AML-193 (cell line): ENCODE measurements around the gene RPS24.
"Not testable (repeated sequence)": the region's sequence is repeated elsewhere in the genome, so short reads cannot be mapped to it uniquely, and the experiment has no call there.

Experiments used
- DNase-seq, 2 experiments: peaks; one replicate each; lab custom pipeline; 2025; lab: John Stamatoyannopoulos, UW

Gene RPS24

DNA sequence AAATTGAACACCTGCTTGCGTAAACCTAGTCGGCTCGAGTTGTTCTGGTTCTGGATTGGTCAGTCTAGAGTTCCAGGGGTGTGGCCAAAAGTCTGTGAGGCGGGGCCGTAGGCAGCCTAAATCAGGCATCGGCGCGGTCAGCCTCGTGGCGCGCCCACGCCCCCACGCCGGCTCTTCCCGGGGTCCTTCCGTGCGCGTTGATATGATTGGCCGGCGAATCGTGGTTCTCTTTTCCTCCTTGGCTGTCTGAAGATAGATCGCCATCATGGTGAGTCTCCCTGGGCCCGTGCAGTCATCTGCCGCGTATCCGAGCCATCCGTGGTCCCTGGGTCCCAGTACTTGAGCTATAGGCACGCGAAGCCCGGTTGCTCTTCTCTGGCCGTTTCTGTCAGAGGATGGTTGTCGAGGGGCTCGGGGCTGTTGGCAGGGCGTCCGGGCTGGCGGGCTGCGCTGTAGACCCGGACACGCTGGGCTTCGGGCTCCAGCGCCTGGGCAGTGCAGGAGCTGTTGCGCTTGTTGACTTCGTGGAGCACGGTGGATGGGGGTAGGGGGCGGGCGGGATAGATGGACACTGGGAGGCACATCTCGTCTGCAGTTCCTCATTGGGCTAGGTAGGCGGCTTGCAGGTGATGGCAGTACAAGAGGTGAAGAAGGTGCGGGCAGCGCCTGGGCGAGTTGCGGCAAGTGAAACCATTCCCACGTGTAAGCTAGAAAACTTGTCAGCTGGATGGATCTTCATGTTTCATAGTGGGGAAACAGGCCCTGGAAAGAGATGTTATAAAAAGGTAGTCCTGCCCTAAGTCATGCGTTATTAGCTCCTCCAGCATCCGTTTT is at the start of gene RPS24:
TSS of gene RPS24 (plus strand) at position 227 of the 834 bp plus-strand sequence. CDS start at position 266, 39 bp downstream.
- DNase-seq: peak; percentile 93 to 96

- no peak for DNase-seq
These were observed 48.7 kb upstream of the RPS24 start for GRCh38 chr10:77984986-77985385.

- no peak for DNase-seq
These were observed 45.9 kb upstream of the RPS24 start for GRCh38 chr10:77987671-77988255.

DNA sequence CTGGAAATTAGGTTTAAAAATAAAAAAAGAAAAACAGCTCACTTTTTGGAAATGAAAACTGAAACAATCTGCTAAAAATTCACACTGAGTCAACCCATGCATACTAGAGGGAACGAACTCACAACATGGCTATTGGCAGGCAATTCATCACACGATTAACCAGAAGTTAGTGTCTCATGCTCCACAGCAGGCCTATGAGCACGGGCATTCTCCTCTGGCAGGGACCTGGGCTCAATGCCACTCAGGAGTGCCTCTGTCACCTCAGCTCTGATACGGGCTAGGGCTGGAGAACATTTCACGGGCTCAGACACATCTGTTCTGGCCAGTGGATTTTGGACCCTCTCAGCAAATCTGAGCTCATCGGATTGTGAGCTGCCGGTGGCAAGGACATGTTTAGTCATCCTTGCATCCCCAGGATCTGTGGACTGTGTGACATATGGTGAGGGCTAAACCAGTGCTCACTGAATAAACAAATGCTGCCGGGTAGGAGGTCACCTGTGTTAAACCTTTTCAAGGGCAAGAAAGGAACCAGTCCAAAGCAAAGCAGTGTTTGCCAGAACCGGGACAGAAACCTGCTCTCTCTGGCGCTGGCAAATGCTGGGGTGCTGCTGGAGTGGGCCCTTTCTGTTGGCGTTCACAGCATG is 44.5 kb upstream of the RPS24 start:
- no peak for DNase-seq

GRCh38 chr10:77993620-77994019 is 40.0 kb upstream of the RPS24 start:
- no peak for DNase-seq

DNA sequence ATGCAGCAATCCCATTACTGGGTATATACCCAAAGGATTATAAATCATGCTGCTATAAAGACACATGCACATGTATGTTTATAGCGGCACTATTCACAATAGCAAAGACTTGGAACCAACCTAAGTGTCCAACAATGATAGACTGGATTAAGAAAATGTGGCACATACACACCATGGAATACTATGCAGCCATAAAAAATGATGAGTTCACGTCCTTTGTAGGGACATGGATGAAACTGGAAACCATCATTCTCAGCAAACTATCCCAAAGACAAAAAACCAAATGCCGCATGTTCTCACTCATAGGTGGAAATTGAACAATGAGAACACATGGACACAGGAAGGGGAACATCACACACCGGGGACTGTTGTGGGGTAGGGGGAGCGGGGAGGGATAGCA is 34.9 kb upstream of the RPS24 start:
- not testable (repeated sequence) for DNase-seq

- DNase-seq: no peak
These were observed 33.5 kb upstream of the RPS24 start for GRCh38 chr10:78000206-78000605.

- no peak for DNase-seq
These were observed 32.6 kb upstream of the RPS24 start for GRCh38 chr10:78000956-78001472.

GRCh38 chr10:78002541-78003288 is 30.9 kb upstream of the RPS24 start:
- DNase-seq: no peak

GRCh38 chr10:78004215-78005026 is 29.2 kb upstream of the RPS24 start:
- DNase-seq: no peak

GRCh38 chr10:78007172-78007571 is 26.5 kb upstream of the RPS24 start:
- no peak for DNase-seq

- DNase-seq: no peak
These were observed 24.0 kb upstream of the RPS24 start for GRCh38 chr10:78009662-78010061.

DNA sequence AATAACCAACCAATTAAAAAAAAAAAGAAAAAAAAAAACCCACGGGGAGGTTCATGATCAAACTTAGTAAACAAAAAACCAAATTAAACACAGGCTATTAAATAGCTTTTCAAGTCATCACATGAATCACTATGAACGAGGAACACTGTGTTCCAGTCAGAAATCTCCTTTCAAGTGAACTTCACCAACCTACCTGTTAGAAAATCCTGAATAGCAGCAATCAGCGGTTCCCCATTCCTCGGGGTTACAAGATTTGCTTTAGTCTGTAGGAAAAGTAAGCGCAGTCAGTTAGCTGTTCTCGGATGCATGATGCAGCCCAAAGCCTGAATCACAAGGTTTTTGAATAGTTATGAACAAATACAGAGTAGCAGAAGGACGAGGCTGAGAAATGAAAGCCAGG is 23.4 kb upstream of the RPS24 start:
- DNase-seq: no peak

GRCh38 chr10:78011065-78011464 is 22.6 kb upstream of the RPS24 start:
- DNase-seq: no peak

- no peak for DNase-seq
These were observed 20.1 kb upstream of the RPS24 start for GRCh38 chr10:78013564-78013963.

DNA sequence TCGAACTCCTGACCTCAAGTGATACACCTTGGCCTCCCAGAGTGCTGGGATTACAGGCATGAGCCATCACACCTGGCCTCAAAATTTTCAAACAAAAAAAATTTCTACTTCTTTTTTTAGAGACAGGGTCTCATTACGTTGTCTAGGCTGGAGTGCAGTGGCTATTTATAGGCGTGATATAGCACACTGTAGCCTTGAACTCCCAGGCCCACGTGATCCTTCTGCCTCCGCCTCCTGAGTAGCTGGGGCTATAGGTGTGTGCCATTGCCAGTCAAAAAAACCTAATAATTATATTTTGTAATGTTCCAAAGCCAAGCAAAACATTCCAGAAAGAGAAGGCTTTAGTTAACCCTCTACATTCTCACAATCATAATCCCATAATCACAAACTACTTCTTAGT is 18.1 kb upstream of the RPS24 start:
- DNase-seq: no peak

DNA sequence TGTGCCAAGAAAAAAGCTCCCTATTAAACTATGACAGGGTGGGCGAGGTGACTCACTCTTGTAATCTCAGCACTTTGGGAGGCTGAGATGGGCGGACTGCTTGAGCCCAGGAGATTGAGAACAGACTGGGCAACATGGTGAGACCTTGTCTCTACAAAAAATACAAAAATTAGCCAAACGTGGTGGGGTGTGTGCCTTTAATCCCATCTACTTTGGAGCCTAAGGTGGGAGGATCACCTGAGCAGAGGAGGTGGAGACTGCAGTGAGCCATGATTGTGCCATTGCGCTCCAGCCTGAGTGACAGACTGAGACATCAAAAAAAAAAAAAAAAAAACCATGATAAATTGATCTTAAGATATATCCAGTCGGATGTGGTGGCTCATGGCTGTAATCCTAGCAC is 15.8 kb upstream of the RPS24 start:
- no peak for DNase-seq

DNA sequence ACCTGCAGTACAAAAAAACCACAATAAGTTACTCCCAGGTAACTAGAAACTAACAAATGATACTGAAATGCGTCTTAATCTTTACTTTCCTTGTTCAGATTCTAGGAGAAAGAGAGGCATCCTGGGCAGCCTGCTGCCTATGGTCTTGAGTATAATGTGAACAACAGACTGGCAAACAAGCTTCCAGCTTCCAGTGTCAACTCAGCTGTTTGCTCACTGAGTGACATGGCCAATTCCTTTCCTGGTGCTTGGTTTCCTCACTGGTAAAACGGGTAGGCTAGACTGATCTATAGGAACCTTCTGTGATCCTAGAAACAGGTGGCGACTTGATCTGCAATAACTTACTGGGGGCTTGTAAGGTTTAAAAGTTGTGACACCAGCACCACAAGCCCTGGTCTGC is 14.4 kb upstream of the RPS24 start:
- no peak for DNase-seq

GRCh38 chr10:78021201-78021600 is 12.5 kb upstream of the RPS24 start:
- no peak for DNase-seq

DNA sequence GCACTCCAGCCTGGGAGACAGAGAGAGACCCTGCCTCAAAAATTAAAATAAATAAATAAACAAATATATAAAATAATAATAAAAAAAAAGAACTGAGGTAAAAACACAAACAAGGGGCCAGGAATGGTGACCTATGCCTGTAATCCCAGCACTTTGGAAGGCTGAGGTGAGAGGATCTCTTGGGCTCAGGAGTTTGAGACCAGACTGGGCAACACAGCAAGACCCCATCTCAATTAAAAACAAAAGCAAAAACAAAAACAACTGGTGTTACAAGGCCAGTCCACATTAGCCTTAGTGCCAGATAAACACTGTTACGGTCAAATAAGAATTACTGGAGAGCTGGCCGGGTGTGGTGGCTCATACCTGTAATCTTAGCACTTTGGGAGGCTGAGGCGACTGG is 9.9 kb upstream of the RPS24 start:
- no peak for DNase-seq

- DNase-seq: no peak
These were observed 7.8 kb upstream of the RPS24 start for GRCh38 chr10:78025685-78026364.
